Duodenal mucosa (tissue), 2 donors: ENCODE results near the gene FAM83F.

Experiments
- H3K27ac ChIP-seq: one replicate; pipeline ENCODE4 v1.7.0; 2013; ENCODE audit warnings: low read depth, low read length
- H3K27me3 ChIP-seq, 2 donors: one replicate each; pipeline ENCODE4 v1.7.0; 2013; ENCODE audit warnings: low read length in 2 of 2, control low read depth in 1 of 2; ENCODE audit not compliant: insufficient read depth in 2 of 2, control insufficient read depth in 1 of 2
- H3K36me3 ChIP-seq, 2 donors: one replicate each; pipeline ENCODE4 v1.7.0; 2013; ENCODE audit warnings: low read length in 2 of 2, control low read depth in 1 of 2; ENCODE audit not compliant: insufficient read depth in 2 of 2, control insufficient read depth in 1 of 2
- H3K4me1 ChIP-seq, 2 donors: one replicate each; pipeline ENCODE4 v1.7.0; 2013; ENCODE audit warnings: low read length in 2 of 2, control low read depth in 1 of 2; ENCODE audit not compliant: insufficient read depth in 2 of 2, control insufficient read depth in 1 of 2
- H3K4me3 ChIP-seq, 2 donors: one replicate each; pipeline ENCODE4 v1.7.0; 2013; ENCODE audit warnings: low read length in 2 of 2, low read depth in 1 of 2
- H3K9ac ChIP-seq, 2 donors: one replicate each; pipeline ENCODE4 v1.7.0; 2013; ENCODE audit warnings: low read length in 2 of 2, low read depth in 1 of 2
- H3K9me3 ChIP-seq, 2 donors: one replicate each; pipeline ENCODE4 v1.7.0; 2013; ENCODE audit warnings: low read length in 2 of 2, control low read depth in 1 of 2; ENCODE audit not compliant: control insufficient read depth in 1 of 2

FAM83F gene

GRCh38 chr22:40056559-40056958 lies 61.8 kb downstream of the FAM83F start:
- H3K4me1 ChIP-seq: peaks cover 14 to 15% of the 10 kb centered on the region in 2 donors
- no peaks in the 10 kb centered on the region for H3K9me3 ChIP-seq
- H3K4me3 ChIP-seq: no peak overlapping the region
- H3K36me3 ChIP-seq: no peaks in the 10 kb centered on the region
- H3K27me3 ChIP-seq: no peaks in the 10 kb centered on the region
- no peak overlapping the region for H3K27ac ChIP-seq
- no peak overlapping the region for H3K9ac ChIP-seq

- H3K9me3 ChIP-seq: no peaks in the 10 kb centered on the region
Observed at GRCh38 chr22:40057652-40058051, 62.9 kb downstream of the FAM83F start.

GRCh38 chr22:40058265-40058664 lies 63.5 kb downstream of the FAM83F start:
- H3K9ac ChIP-seq: no peak overlapping the region
- no peaks in the 10 kb centered on the region for H3K27me3 ChIP-seq
- no peaks in the 10 kb centered on the region for H3K9me3 ChIP-seq
- peaks cover 11 to 14% of the 10 kb centered on the region in 2 donors for H3K4me1 ChIP-seq
- H3K36me3 ChIP-seq: no peaks in the 10 kb centered on the region
- no peak overlapping the region for H3K27ac ChIP-seq
- no peak overlapping the region for H3K4me3 ChIP-seq

More at GRCh38 chr22:40057652-40058051, 62.9 kb downstream of the FAM83F start:
- Histone ChIP-seq H3K27me3 (no peaks in the 10 kb centered on the region), H3K27ac (no peak overlapping the region), H3K9ac (no peak overlapping the region), H3K4me3 (no peak overlapping the region), H3K4me1 (peaks cover 11 to 14% of the 10 kb centered on the region in 2 donors), H3K36me3 (no peaks in the 10 kb centered on the region)

GRCh38 chr22:40065981-40066380 lies 71.2 kb downstream of the FAM83F start:
- no peaks in the 10 kb centered on the region for H3K36me3 ChIP-seq
- H3K4me3 ChIP-seq: no peak overlapping the region
- no peak overlapping the region for H3K9ac ChIP-seq
- H3K9me3 ChIP-seq: no peaks in the 10 kb centered on the region
- H3K27me3 ChIP-seq: no peaks in the 10 kb centered on the region
- peaks cover 9 to 10% of the 10 kb centered on the region in 2 donors for H3K4me1 ChIP-seq
- H3K27ac ChIP-seq: no peak overlapping the region

GRCh38 chr22:40067639-40068038 lies 72.9 kb downstream of the FAM83F start:
- Histone ChIP-seq H3K9me3 (no peaks in the 10 kb centered on the region), H3K36me3 (no peaks in the 10 kb centered on the region), H3K27ac (no peak overlapping the region), H3K27me3 (no peaks in the 10 kb centered on the region), H3K4me3 (no peak overlapping the region), H3K4me1 (peaks cover 11 to 16% of the 10 kb centered on the region in 2 donors), H3K9ac (no peak overlapping the region)

- H3K9me3 ChIP-seq: no peaks in the 10 kb centered on the region
- H3K9ac ChIP-seq: no peak overlapping the region
- no peak overlapping the region for H3K4me3 ChIP-seq
- H3K27ac ChIP-seq: no peak overlapping the region
- no peaks in the 10 kb centered on the region for H3K36me3 ChIP-seq
- H3K4me1 ChIP-seq: peaks cover 11 to 16% of the 10 kb centered on the region in 2 donors
- no peaks in the 10 kb centered on the region for H3K27me3 ChIP-seq
Observed at GRCh38 chr22:40070701-40071100, 75.9 kb downstream of the FAM83F start.

GRCh38 chr22:40071720-40072119 lies 77.0 kb downstream of the FAM83F start:
- peaks cover 11 to 16% of the 10 kb centered on the region in 2 donors for H3K4me1 ChIP-seq
- no peak overlapping the region for H3K27ac ChIP-seq

GRCh38 chr22:40076702-40077645 lies 82.2 kb downstream of the FAM83F start:
- no peak overlapping the region for H3K4me3 ChIP-seq
- H3K27ac ChIP-seq: no peak overlapping the region
- no peak overlapping the region for H3K9ac ChIP-seq
- H3K36me3 ChIP-seq: no peaks in the 10 kb centered on the region
- H3K4me1 ChIP-seq: peaks cover 0 to 17% of the 10 kb centered on the region in 2 donors
- H3K9me3 ChIP-seq: no peaks in the 10 kb centered on the region
- no peaks in the 10 kb centered on the region for H3K27me3 ChIP-seq

More at GRCh38 chr22:40071720-40072119, 77.0 kb downstream of the FAM83F start:
- Histone ChIP-seq H3K9me3 (no peaks in the 10 kb centered on the region), H3K27me3 (no peaks in the 10 kb centered on the region), H3K4me3 (no peak overlapping the region), H3K9ac (no peak overlapping the region), H3K36me3 (no peaks in the 10 kb centered on the region)

- Histone ChIP-seq H3K27me3 (no peaks in the 10 kb centered on the region), H3K36me3 (no peaks in the 10 kb centered on the region), H3K4me1 (peaks cover 0 to 17% of the 10 kb centered on the region in 2 donors), H3K27ac (no peak overlapping the region), H3K9ac (no peak overlapping the region), H3K9me3 (no peaks in the 10 kb centered on the region), H3K4me3 (no peak overlapping the region)
Observed at GRCh38 chr22:40077646-40078016, 82.9 kb downstream of the FAM83F start.

GRCh38 chr22:40081662-40082061 lies 86.9 kb downstream of the FAM83F start:
- no peaks in the 10 kb centered on the region for H3K36me3 ChIP-seq
- H3K9ac ChIP-seq: no peak overlapping the region
- no peaks in the 10 kb centered on the region for H3K9me3 ChIP-seq
- peaks cover 0 to 20% of the 10 kb centered on the region in 2 donors for H3K4me1 ChIP-seq
- H3K27me3 ChIP-seq: no peaks in the 10 kb centered on the region
- no peak overlapping the region for H3K27ac ChIP-seq
- H3K4me3 ChIP-seq: no peak overlapping the region
